Kidney epithelial cell (primary cell): ENCODE measurements around the gene RASEF. TPM values are rescaled to one million over a fixed set of nuclear protein-coding genes. Genes with fewer than 3 reads are reported as not detected.

ENCODE experiments used
- DNase-seq: peaks from one replicate; pipeline ENCODE4 v3.0.0-alpha.2; 2010; ENCODE audit warnings: low read depth
- H3K27me3 ChIP-seq: 2 replicates; pipeline ENCODE4 v1.6.0; 2011; ENCODE audit warnings: low read length; ENCODE audit not compliant: control insufficient read depth, insufficient read depth
- H3K36me3 ChIP-seq: 2 replicates; pipeline ENCODE4 v1.5.1; 2011; ENCODE audit warnings: low read length; ENCODE audit not compliant: control insufficient read depth, insufficient read depth
- H3K4me3 ChIP-seq: 2 replicates; pipeline ENCODE4 v1.5.1; 2011; ENCODE audit warnings: low read depth, mild to moderate bottlenecking, control low read depth, low read length
- total RNA-seq: library from RNA; depleted of rRNA; stranded (reverse); fragments of >200 nt; gene quantifications from 2 replicates; pipeline ENCODE4 v1.2.3, GENCODE V29; 2015
- TF ChIP-seq, protein P1 (sequence below): IDR thresholded peaks from 2 replicates; pipeline ENCODE4 v1.5.1; 2011; ENCODE audit warnings: mild to moderate bottlenecking, moderate library complexity, low read length, control low read depth, inconsistent platforms; ENCODE audit not compliant: insufficient read depth, poor library complexity, severe bottlenecking

Gene RASEF
- total RNA-seq, 1 donor from 2014 or later = 10.2 TPM

GRCh38 chr9:83047839-83048775, 14.8 kb downstream of the RASEF start:
- no peaks in the 10 kb centered on the region for H3K36me3 ChIP-seq
- TF ChIP-seq, protein P1, sequence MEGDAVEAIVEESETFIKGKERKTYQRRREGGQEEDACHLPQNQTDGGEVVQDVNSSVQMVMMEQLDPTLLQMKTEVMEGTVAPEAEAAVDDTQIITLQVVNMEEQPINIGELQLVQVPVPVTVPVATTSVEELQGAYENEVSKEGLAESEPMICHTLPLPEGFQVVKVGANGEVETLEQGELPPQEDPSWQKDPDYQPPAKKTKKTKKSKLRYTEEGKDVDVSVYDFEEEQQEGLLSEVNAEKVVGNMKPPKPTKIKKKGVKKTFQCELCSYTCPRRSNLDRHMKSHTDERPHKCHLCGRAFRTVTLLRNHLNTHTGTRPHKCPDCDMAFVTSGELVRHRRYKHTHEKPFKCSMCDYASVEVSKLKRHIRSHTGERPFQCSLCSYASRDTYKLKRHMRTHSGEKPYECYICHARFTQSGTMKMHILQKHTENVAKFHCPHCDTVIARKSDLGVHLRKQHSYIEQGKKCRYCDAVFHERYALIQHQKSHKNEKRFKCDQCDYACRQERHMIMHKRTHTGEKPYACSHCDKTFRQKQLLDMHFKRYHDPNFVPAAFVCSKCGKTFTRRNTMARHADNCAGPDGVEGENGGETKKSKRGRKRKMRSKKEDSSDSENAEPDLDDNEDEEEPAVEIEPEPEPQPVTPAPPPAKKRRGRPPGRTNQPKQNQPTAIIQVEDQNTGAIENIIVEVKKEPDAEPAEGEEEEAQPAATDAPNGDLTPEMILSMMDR = no peak
- H3K27me3 ChIP-seq = no peaks in the 10 kb centered on the region
- DNase-seq = no peak
- H3K4me3 ChIP-seq = no peak overlapping the region

- Histone ChIP-seq H3K4me3 (no peak overlapping the region), H3K36me3 (no peaks in the 10 kb centered on the region), H3K27me3 (no peaks in the 10 kb centered on the region)
- TF ChIP-seq, protein P1 = no peak
- no peak for DNase-seq
Measured at GRCh38 chr9:83043597-83043996, 19.3 kb downstream of the RASEF start.

DNA sequence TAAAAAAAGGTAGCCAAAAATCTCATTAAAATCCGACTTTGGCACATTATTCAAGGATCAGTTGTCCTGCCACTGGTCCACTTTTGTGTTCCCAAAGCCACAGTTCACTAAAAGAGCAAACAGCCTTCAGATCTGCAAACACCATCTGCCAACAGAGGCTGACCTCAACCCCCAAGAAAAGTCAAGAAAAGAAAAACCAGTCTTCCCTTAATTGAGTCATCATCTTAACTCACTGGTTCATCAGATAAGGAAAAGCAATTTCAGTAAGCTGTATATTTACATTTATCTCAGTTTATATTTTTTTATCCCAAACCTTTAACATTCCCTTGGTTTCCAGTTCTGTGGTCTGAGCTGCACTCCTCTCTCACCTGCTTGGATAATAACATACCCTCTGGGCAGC, 21.2 kb downstream of the RASEF start:
- DNase-seq = no peak
- Histone ChIP-seq H3K36me3 (no peaks in the 10 kb centered on the region), H3K4me3 (no peak overlapping the region), H3K27me3 (no peaks in the 10 kb centered on the region)
- TF ChIP-seq, protein P1 = no peak

- DNase-seq = no peak
- TF ChIP-seq, protein P1 = no peak
- no peaks in the 10 kb centered on the region for H3K27me3 ChIP-seq
- H3K36me3 ChIP-seq = no peaks in the 10 kb centered on the region
- H3K4me3 ChIP-seq = no peak overlapping the region
Measured at GRCh38 chr9:83039303-83039702, 23.6 kb downstream of the RASEF start.

GRCh38 chr9:83036043-83036442, 26.9 kb downstream of the RASEF start:
- Histone ChIP-seq H3K36me3 (no peaks in the 10 kb centered on the region), H3K4me3 (no peak overlapping the region), H3K27me3 (no peaks in the 10 kb centered on the region)
- no peak for DNase-seq
- TF ChIP-seq, protein P1 = no peak
